Lung (tissue), 12 donors: ENCODE results near the gene CCN6. TPM values are rescaled to one million over a fixed set of nuclear protein-coding genes. Genes with fewer than 3 reads are reported as not detected.
A peak's percentile ranks its signal among the peaks of the same experiment; 100 is the strongest.

Experiments used
- ATAC-seq: fragments of 200-7000 bp; cut with Tn5 transposase; one replicate; pipeline ENCODE4 v1.9.1; 2020; ENCODE audit warnings: moderate number of reproducible peaks; ENCODE audit not compliant: insufficient read depth, low FRiP score
- DNase-seq, 3 donors: peaks; one replicate each; pipeline ENCODE4 v3.0.0-alpha.2; 2013 to 2017
- H3K27ac ChIP-seq, 2 donors: one replicate each; pipeline ENCODE4 v1.5.1; 2013; ENCODE audit warnings: mild to moderate bottlenecking in 2 of 2, moderate library complexity in 2 of 2, control low read depth in 1 of 2, inconsistent platforms in 1 of 2, low read depth in 1 of 2, low read length in 1 of 2
- H3K27me3 ChIP-seq, 3 donors: one replicate each; pipeline ENCODE4 v1.5.1; 2013; ENCODE audit warnings: low read length in 2 of 3; ENCODE audit not compliant: control insufficient read depth in 3 of 3, insufficient read depth in 3 of 3
- H3K36me3 ChIP-seq, 4 donors: one replicate each; pipeline ENCODE4 v1.5.1; 2013; ENCODE audit warnings: low read length in 4 of 4, mild to moderate bottlenecking in 1 of 4, moderate library complexity in 1 of 4; ENCODE audit not compliant: control insufficient read depth in 4 of 4, insufficient read depth in 4 of 4
- H3K4me1 ChIP-seq, 5 donors: one replicate each; pipeline ENCODE4 v1.5.1; 2013; ENCODE audit warnings: low read length in 5 of 5, mild to moderate bottlenecking in 2 of 5, moderate library complexity in 1 of 5; ENCODE audit not compliant: control insufficient read depth in 5 of 5, insufficient read depth in 5 of 5
- H3K4me3 ChIP-seq: one replicate; pipeline ENCODE4 v1.5.1; 2013; ENCODE audit warnings: mild to moderate bottlenecking, control low read depth, moderate library complexity
- H3K9ac ChIP-seq, 2 donors: one replicate each; pipeline ENCODE4 v1.5.1; 2013; ENCODE audit warnings: low read length in 2 of 2, control low read depth in 1 of 2; ENCODE audit not compliant: insufficient read depth in 1 of 2
- H3K9me3 ChIP-seq, 4 donors: one replicate each; pipeline ENCODE4 v1.5.1; 2013; ENCODE audit warnings: low read length in 3 of 4, mild to moderate bottlenecking in 1 of 4, moderate library complexity in 1 of 4; ENCODE audit not compliant: control insufficient read depth in 4 of 4, insufficient read depth in 3 of 4
- CTCF ChIP-seq: IDR thresholded peaks from 2 replicates; pipeline ENCODE4 v1.5.1; 2012; ENCODE audit warnings: mild to moderate bottlenecking; ENCODE audit errors: control extremely low read depth, extremely low read depth
- WGBS, 2 donors: extraction: QIAGEN DNeasy Blood & Tissue Kit; methylation state at CpG; one replicate each; pipeline ENCODE4 v1.1.7; 2013; 5-methylcytosine and 5-hydroxymethylcytosine counted together
- polyA plus RNA-seq, 2 donors: library from polyadenylated mRNA; stranded (reverse); fragments of 200-250 nt; gene quantifications; one replicate each; pipeline ENCODE4 v1.2.1, GENCODE V29; 2013
- total RNA-seq, 2 donors: library from RNA; depleted of rRNA in 1 of 2; stranded (reverse); fragments of >200 nt in 1 of 2; gene quantifications; one replicate each; pipeline ENCODE4 v1.2.1, GENCODE V29; 2014 to 2021
- donor health status: control.
- donor health status: control.
- donor health status: Bipolar disorder and iron deficiency.
- donor health status: healthy.
- donor health status: DM: yes; HTN: yes; CAD: no.

CCN6 gene
- total and polyA plus RNA-seq, 4 donors: not detected

- DNase-seq (no peak), ATAC-seq (no peak)
- H3K27me3 ChIP-seq: no peaks in the 10 kb centered on the region
- no peak overlapping the region for H3K4me3 ChIP-seq
- TF ChIP-seq CTCF: no peak
- no peaks in the 10 kb centered on the region for H3K36me3 ChIP-seq
- H3K27ac ChIP-seq: no peak overlapping the region
- no peak overlapping the region for H3K9ac ChIP-seq
- H3K9me3 ChIP-seq: no peaks in the 10 kb centered on the region
- peaks cover 3 to 26% (median 17%) of the 10 kb centered on the region in 5 donors for H3K4me1 ChIP-seq
- 92 to 97% methylated on average over 4 of the region's 4 CpGs for WGBS, 2 donors
Observed at GRCh38 chr6:112017169-112017568, 36.7 kb upstream of the CCN6 start.

GRCh38 chr6:112017760-112018537 lies 36.0 kb upstream of the CCN6 start:
- no peaks in the 10 kb centered on the region for H3K36me3 ChIP-seq
- H3K27me3 ChIP-seq: no peaks in the 10 kb centered on the region
- H3K9ac ChIP-seq: no peak overlapping the region
- no peak overlapping the region for H3K27ac ChIP-seq
- 74 to 91% methylated on average over 7 of the region's 7 CpGs for WGBS, 2 donors
- peaks cover 3 to 26% (median 17%) of the 10 kb centered on the region in 5 donors for H3K4me1 ChIP-seq
- H3K9me3 ChIP-seq: no peaks in the 10 kb centered on the region
- H3K4me3 ChIP-seq: no peak overlapping the region
- DNase-seq (no peak), ATAC-seq (no peak)
- no peak for TF ChIP-seq CTCF

DNA sequence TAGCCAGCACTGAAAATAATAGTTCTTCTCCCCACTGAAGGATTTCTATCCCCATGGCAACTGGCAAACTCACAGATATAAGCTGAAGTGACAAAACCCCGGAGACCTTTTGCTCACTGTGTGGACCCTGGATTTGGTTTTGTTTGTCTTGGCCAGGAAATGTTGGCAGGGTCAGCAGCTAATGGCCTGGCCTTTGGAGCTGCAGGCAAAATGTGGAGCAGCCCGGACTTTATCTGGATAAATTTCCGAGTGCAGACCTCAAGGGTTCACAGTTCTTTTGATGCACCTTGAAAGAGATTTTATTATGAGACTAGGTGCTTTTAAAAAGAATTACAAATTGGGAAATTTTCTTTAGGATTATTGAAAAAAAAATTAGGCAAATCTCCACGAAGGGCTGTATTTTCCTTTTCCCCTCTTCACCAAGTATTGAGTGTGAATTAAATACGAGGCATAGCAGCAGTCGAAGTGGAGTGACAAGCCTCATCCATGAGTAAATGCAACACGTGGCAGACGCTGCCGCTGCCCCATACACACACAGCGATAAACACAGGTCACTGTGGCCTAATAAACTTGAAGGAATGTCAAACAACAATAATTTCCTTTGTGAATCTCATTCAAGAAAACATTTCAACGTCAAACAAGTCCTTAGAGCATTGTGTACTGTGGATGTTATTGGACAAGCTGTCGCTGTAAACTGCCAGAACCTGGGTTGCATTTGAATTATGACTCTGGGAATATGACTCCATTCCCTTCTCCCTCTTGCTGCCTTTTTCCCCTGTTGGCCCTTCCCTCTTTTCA lies 35.1 kb upstream of the CCN6 start:
- TF ChIP-seq CTCF: no peak
- H3K4me1 ChIP-seq: peaks cover 3 to 26% (median 17%) of the 10 kb centered on the region in 5 donors
- no peaks in the 10 kb centered on the region for H3K36me3 ChIP-seq
- ATAC-seq (no peak), DNase-seq (peak; percentile 73 to 84 (median 83))
- peak overlapping the region in 1 of 2 donors; percentile 4 for H3K9ac ChIP-seq
- no peak overlapping the region for H3K4me3 ChIP-seq
- H3K9me3 ChIP-seq: peaks cover 0 to 2% (median under 1%) of the 10 kb centered on the region in 4 donors
- no peaks in the 10 kb centered on the region for H3K27me3 ChIP-seq
- 52 to 71% methylated on average over 12 of the region's 12 CpGs for WGBS, 2 donors
- no peak overlapping the region for H3K27ac ChIP-seq
